Common myeloid progenitor, CD34-positive (primary cell): ENCODE measurements around the gene HOXC11.

Source experiments
- CTCF ChIA-PET: fragments of 350-600 bp; sonication (Branson Sonifier 250); formaldehyde crosslinking; loops from one replicate; lab custom pipeline; 2021; ENCODE audit warnings: antibody characterized with exemption; lab: Charles Lee
- POLR2A ChIA-PET: fragments of 350-600 bp; sonication (Branson Sonifier 250); formaldehyde crosslinking; loops from one replicate; lab custom pipeline; 2021; ENCODE audit warnings: antibody characterized with exemption; lab: Charles Lee
- DNase-seq, 3 donors: peaks; one replicate each; pipeline versions ENCODE4 v3.0.0 to v3.0.0-alpha.2; 2013
- H3K27ac ChIP-seq, 2 experiments: 1 replicate in 1 of 2; 2 replicates in 1 of 2; pipeline ENCODE4 v1.7.0; 2013; ENCODE audit warnings: inconsistent platforms in 2 of 2, low read length in 2 of 2, mild to moderate bottlenecking in 2 of 2, low read depth in 1 of 2, moderate library complexity in 1 of 2; ENCODE audit not compliant: severe bottlenecking in 2 of 2, insufficient read depth in 1 of 2, poor library complexity in 1 of 2
- H3K27me3 ChIP-seq, 5 experiments: replicated peaks in 2 of 5; 1 replicate in 3 of 5; 2 replicates in 2 of 5; pipeline versions ENCODE4 v1.6.1 to v1.7.0; 2013; ENCODE audit warnings: low read length in 4 of 5, mild to moderate bottlenecking in 2 of 5, moderate library complexity in 2 of 5, inconsistent platforms in 1 of 5; ENCODE audit not compliant: insufficient read depth in 5 of 5, control insufficient read depth in 4 of 5
- H3K36me3 ChIP-seq, 4 experiments: 1 replicate in 2 of 4; 2 replicates in 2 of 4; pipeline versions ENCODE4 v1.6.1 to v1.7.0; 2013; ENCODE audit warnings: low read length in 3 of 4, control low read depth in 1 of 4, mild to moderate bottlenecking in 1 of 4; ENCODE audit not compliant: control insufficient read depth in 4 of 4, insufficient read depth in 4 of 4
- H3K4me1 ChIP-seq, 4 experiments: 1 replicate in 3 of 4; 2 replicates in 1 of 4; pipeline versions ENCODE4 v1.6.1 to v1.7.1; 2013; ENCODE audit warnings: low read length in 3 of 4, mild to moderate bottlenecking in 3 of 4, control low read depth in 1 of 4, inconsistent platforms in 1 of 4, moderate library complexity in 1 of 4; ENCODE audit not compliant: control insufficient read depth in 4 of 4, insufficient read depth in 4 of 4; ENCODE audit errors: control extremely low read depth in 1 of 4
- H3K4me3 ChIP-seq, 7 experiments: 1 replicate in 4 of 7; 2 replicates in 3 of 7; pipeline versions ENCODE4 v1.5.1 to v1.7.0; 2013; ENCODE audit warnings: mild to moderate bottlenecking in 7 of 7, low read length in 6 of 7, moderate library complexity in 6 of 7, inconsistent platforms in 2 of 7, low read depth in 2 of 7, control low read depth in 1 of 7; ENCODE audit not compliant: insufficient read depth in 4 of 7, control insufficient read depth in 1 of 7; ENCODE audit errors: extremely low read depth in 1 of 7
- H3K9me3 ChIP-seq, 5 experiments: 1 replicate in 4 of 5; 2 replicates in 1 of 5; pipeline versions ENCODE4 v1.6.1 to v1.7.1; 2013; ENCODE audit warnings: low read length in 4 of 5, mild to moderate bottlenecking in 2 of 5, inconsistent platforms in 1 of 5, low read depth in 1 of 5, moderate library complexity in 1 of 5; ENCODE audit not compliant: control insufficient read depth in 4 of 5, insufficient read depth in 2 of 5; ENCODE audit errors: control extremely low read depth in 1 of 5
- WGBS: methylation state at CpG from one replicate; pipeline ENCODE4 v1.1.5; 2013; ENCODE audit not compliant: insufficient coverage; 5-methylcytosine and 5-hydroxymethylcytosine counted together

HOXC11 gene

DNA sequence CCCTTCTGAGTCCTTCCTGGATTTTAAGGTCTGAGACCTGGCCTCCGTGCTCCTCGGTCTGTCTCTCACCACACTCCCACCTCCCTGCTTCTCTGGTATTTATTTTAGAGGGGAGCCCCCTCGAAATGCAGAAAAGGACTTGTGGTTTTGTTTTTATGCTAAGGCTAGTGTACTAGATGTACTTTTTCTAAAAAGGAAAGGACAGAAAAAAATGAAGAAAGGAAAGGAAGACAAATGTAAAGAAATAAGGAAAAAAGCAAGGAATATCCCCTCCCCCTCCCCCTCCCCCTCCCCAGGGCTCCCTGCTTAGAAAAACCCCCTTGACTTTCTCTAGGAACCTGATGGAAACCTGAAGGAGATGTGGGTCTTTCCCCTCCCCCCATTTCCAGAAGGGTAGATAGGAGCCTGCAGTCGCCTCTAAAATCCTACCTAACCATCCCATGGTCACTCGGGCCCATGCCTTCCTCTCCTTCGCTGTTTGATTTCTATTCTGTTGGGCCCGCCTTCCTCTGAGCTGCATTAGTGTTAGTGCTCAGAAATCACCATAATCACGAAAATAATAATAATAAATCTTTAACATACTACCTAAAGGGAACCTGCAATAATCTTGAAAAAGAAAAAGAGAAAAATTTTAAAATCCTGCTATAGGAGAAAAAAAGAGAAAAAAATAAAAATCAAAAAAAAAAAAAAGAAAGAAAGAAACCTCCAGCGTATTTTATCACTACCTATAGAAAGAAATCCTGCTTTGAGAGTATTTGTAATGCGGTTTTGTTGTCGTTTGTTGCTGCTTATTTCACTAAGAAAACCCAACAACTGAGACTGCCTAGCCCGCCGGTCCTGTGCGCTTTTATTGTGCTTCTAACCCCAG, 39.0 kb downstream of the HOXC11 start:
- Histone ChIP-seq H3K4me3 (no peak overlapping the region), H3K27ac (no peak overlapping the region), H3K9me3 (peaks cover 0 to 4% (median 0%) of the 10 kb centered on the region in 5 experiments), H3K4me1 (peaks cover 0 to 7% (median 3%) of the 10 kb centered on the region in 4 experiments), H3K36me3 (no peaks in the 10 kb centered on the region), H3K27me3 (peaks cover 16 to 97% (median 67%) of the 10 kb centered on the region in 5 experiments)
- DNase-seq = no peak
- POLR2A ChIA-PET = interaction anchor here (0.7 kb wide), 1 partner anchor 189 kb away, joined by 3 read pairs; no protein-coding TSS in a partner anchor
- CTCF ChIA-PET = interaction anchor here (0.9 to 2.1 kb wide), 4 partner anchors 11 to 196 kb away, joined by 3 to 11 read pairs (median 4); no protein-coding TSS in a partner anchor
- no CpG with 5 or more reads among the region's 14 CpGs for WGBS

DNA sequence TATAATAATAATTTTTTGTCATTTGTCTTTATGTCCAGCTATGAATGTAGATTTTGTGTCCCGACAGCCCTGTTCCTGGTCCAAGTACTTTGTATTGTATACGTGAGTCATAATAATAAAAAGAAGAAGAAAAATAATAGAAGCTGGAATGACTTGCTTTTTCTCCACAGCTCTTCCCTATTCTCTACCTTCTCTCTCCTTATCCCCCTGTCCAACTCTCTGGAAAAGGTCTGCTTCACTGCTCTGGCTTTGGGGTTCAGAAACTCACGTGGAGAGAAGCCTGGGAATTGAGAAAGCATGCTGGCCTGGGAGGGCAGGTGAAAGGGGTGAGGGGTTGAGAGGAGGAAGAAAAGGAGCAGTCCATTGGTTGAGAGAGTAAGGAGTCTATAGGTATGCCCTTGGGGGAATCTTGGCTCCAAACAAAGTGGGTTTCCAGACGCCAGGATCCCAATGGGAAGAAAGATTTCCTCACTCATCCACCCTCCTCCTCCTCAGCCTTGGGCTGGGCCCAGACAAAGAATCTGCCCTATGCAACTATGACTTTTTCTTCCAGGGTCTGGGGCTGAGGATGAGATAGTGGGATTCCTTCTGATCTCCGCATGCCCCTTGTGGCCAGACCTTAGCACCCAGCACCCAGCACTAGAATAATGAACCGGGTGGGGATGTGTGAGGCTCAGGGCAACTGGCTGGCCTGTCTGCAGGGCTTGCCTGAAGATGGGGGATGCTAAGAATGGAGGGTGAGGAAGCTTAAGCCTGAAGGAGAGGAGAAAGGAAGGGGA, 39.9 kb downstream of the HOXC11 start:
- WGBS = no CpG with 5 or more reads among the region's 6 CpGs
- ChIA-PET POLR2A (no interaction called here), CTCF (interaction anchor here (0.9 to 2.1 kb wide), 8 partner anchors 10 to 195 kb away, joined by 3 to 11 read pairs (median 4); no protein-coding TSS in a partner anchor)
- peaks cover 9 to 97% (median 64%) of the 10 kb centered on the region in 5 experiments for H3K27me3 ChIP-seq
- H3K36me3 ChIP-seq = no peaks in the 10 kb centered on the region
- no peak overlapping the region for H3K27ac ChIP-seq
- no peak overlapping the region for H3K4me3 ChIP-seq
- H3K9me3 ChIP-seq = peaks cover 0 to 4% (median 0%) of the 10 kb centered on the region in 5 experiments
- no peak for DNase-seq
- peaks cover 0 to 12% (median 6%) of the 10 kb centered on the region in 4 experiments for H3K4me1 ChIP-seq

DNA sequence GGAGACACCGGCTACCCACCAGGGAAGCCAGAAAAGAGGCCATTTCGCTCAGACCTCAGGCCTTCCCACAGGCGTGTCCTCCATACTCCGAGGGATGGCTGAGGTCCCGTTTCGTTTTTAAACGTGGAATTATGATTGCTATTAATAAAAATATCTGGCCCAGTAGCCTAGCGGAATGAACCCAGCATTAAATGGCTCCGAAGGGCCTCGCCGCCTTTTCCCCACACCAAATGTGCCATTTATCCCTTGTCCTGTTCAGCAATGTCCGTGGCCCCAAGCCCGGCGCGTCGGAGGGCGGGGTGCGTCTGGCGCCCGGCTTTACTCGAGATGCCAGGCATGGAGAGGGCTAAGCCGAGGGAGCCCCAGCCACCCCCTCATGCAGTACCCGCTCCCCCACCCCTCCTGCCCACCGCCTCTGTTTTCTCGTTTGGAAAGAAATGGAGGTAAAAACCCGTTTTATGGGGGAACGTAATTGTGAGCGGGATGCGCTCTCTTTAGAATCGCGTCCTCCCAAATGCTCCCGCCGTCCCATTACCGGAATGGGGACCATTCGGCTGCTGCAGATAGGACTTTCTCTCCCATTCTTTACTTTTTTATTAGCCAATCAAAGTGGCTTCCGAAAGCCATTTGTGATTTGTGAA, 41.6 kb downstream of the HOXC11 start:
- ChIA-PET POLR2A (interaction anchor here (0.6 kb wide), 1 partner anchor 67 kb away, joined by 5 read pairs; no protein-coding TSS in a partner anchor), CTCF (interaction anchor here (0.6 to 2.1 kb wide), 10 partner anchors 8 to 200 kb away, joined by 3 to 6 read pairs (median 4); partner anchors contain the start of gene SMUG1)
- Histone ChIP-seq H3K9me3 (peaks cover 0 to 4% (median 0%) of the 10 kb centered on the region in 5 experiments), H3K27me3 (peaks cover 8 to 97% (median 64%) of the 10 kb centered on the region in 5 experiments), H3K4me3 (peak overlapping the region in 1 of 7 experiments; percentile 16), H3K4me1 (peaks cover 0 to 19% (median 9%) of the 10 kb centered on the region in 4 experiments), H3K36me3 (no peaks in the 10 kb centered on the region), H3K27ac (no peak overlapping the region)
- DNase-seq = no peak
- 4% methylated on average over 20 of the region's 36 CpGs for WGBS

GRCh38 chr12:54015018-54015931, 42.3 kb downstream of the HOXC11 start:
- WGBS = 6% methylated on average over 14 of the region's 23 CpGs
- Histone ChIP-seq H3K9me3 (peaks cover 0 to 4% (median 0%) of the 10 kb centered on the region in 5 experiments), H3K4me3 (no peak overlapping the region), H3K27ac (no peak overlapping the region), H3K27me3 (peaks cover 8 to 97% (median 58%) of the 10 kb centered on the region in 5 experiments), H3K4me1 (peaks cover 0 to 19% (median 9%) of the 10 kb centered on the region in 4 experiments), H3K36me3 (no peaks in the 10 kb centered on the region)
- DNase-seq = no peak
- ChIA-PET POLR2A (no interaction called here), CTCF (interaction anchor here (0.6 to 2.6 kb wide), 12 partner anchors 9 to 199 kb away, joined by 4 to 7 read pairs (median 4); partner anchors contain the start of genes HOXC5 and SMUG1)

- Histone ChIP-seq H3K4me3 (no peak overlapping the region), H3K36me3 (no peaks in the 10 kb centered on the region), H3K4me1 (peaks cover 0 to 19% (median 9%) of the 10 kb centered on the region in 4 experiments), H3K27ac (no peak overlapping the region), H3K9me3 (peaks cover 0 to 4% (median 0%) of the 10 kb centered on the region in 5 experiments), H3K27me3 (peaks cover 4 to 97% (median 57%) of the 10 kb centered on the region in 5 experiments)
- CTCF ChIA-PET = interaction anchor here (1.1 to 2.6 kb wide), 10 partner anchors 9 to 200 kb away, joined by 3 to 7 read pairs (median 4); partner anchors contain the start of genes HOXC5 and SMUG1
- POLR2A ChIA-PET = no interaction called here
- DNase-seq = no peak
- 6% methylated on average over 2 of the region's 3 CpGs for WGBS
Observed at GRCh38 chr12:54016051-54016450, 43.1 kb downstream of the HOXC11 start.
